C4-2B (cell line): ENCODE measurements around the gene ABAT.

Experiments
- CTCF ChIP-seq: fragments of 450-650 bp; conservative IDR thresholded peaks from 2 replicates; pipeline ENCODE4 v1.5.1; 2017; ENCODE audit warnings: mild to moderate bottlenecking
- ZFX ChIP-seq: fragments of 450-650 bp; IDR thresholded peaks from 2 replicates; pipeline ENCODE4 v1.6.1; 2017

- TF ChIP-seq CTCF (no peak), ZFX (no peak)
Observed at GRCh38 chr16:8677481-8677880, 3.1 kb downstream of the ABAT start.
